OCI-LY7 (cell line): ENCODE data around the gene DNAH6.
A peak's percentile ranks its signal among the peaks of the same experiment; 100 is the strongest.

ENCODE experiments used
- CTCF ChIP-seq: fragments of 200-600 bp; sonication (generic); conservative IDR thresholded peaks from 2 replicates; pipeline ENCODE4 v1.5.1; 2014; ENCODE audit warnings: mild to moderate bottlenecking, antibody characterized with exemption, low read length, moderate library complexity, mixed read lengths
- EZH2phosphoT487 ChIP-seq: fragments of 200-600 bp; sonication (generic); IDR thresholded peaks from 2 replicates; pipeline ENCODE4 v1.6.1; 2018; ENCODE audit warnings: low read depth, borderline replicate concordance, mild to moderate bottlenecking, mixed run types, antibody characterized with exemption, low read length, moderate library complexity, mixed read lengths

- TF ChIP-seq CTCF, result peak; percentile 72
- no peak for TF ChIP-seq EZH2phosphoT487
These were observed 114.7 kb downstream of the DNAH6 start for GRCh38 chr2:84631047-84631446.
